GM12878 (cell line): ENCODE results near the gene LY6G6D. TPM values are rescaled to one million over a fixed set of nuclear protein-coding genes. Genes with fewer than 3 reads are reported as not detected.

Experiments used
- ATAC-seq: fragments of 200-7000 bp; cut with Tn5 transposase; 3 replicates; pipeline ENCODE4 v1.9.1; 2020; ENCODE audit warnings: mild to moderate bottlenecking, moderate library complexity
- BruUV-seq: library from RNA; stranded (reverse); fragments of 400-500 nt; replicated peaks from 2 replicates; lab custom pipeline; 2021; lab: Mats Ljungman, UMichigan
- CTCF ChIA-PET: fragments of 300-600 bp; sonication (Branson Sonifier 250); formaldehyde crosslinking; extraction: SDS; loops from one replicate; lab custom pipeline; 2021; ENCODE audit warnings: inconsistent platforms; lab: Yijun Ruan, JAX
- POLR2A ChIA-PET: fragments of 350-600 bp; formaldehyde crosslinking; extraction: SDS; loops from one replicate; lab custom pipeline; 2021; ENCODE audit warnings: inconsistent platforms; lab: Charles Lee
- RAD21 ChIA-PET: fragments of 300-600 bp; sonication (Branson Sonifier 250); formaldehyde crosslinking; loops from one replicate; lab custom pipeline; 2023; ENCODE audit warnings: antibody characterized with exemption; ENCODE audit not compliant: unreplicated experiment; lab: Charles Lee
- SMC1A ChIA-PET: fragments of 300-600 bp; sonication (Branson Sonifier 250); formaldehyde crosslinking; loops from one replicate; lab custom pipeline; 2023; ENCODE audit not compliant: unreplicated experiment, uncharacterized antibody; lab: Charles Lee
- DNase-seq: peaks from one replicate; pipeline ENCODE4 v3.0.0-alpha.2; 2011; ENCODE audit warnings: low read depth, low spot score
- FAIRE-seq: peaks from 3 replicates; lab custom pipeline; 2011; peaks lifted over from hg19 to GRCh38; lab: Jason Lieb, UNC
- H2AFZ ChIP-seq: 2 replicates; pipeline ENCODE4 v1.6.0; 2011; ENCODE audit warnings: low read depth, low read length, control low read depth; ENCODE audit not compliant: control insufficient read depth
- H3K27ac ChIP-seq: 2 replicates; pipeline ENCODE4 v1.5.1; 2011; ENCODE audit warnings: control low read depth; ENCODE audit not compliant: control insufficient read depth, insufficient read depth
- H3K27me3 ChIP-seq, 2 experiments: replicated peaks in 1 of 2; 2 replicates each; pipeline versions ENCODE4 v1.6.0 to v1.6.1; 2011; ENCODE audit warnings: low read length in 1 of 2; ENCODE audit not compliant: control insufficient read depth in 2 of 2, insufficient read depth in 2 of 2
- H3K36me3 ChIP-seq, 2 experiments: 2 replicates each; pipeline ENCODE4 v1.5.1; 2011; ENCODE audit warnings: low read length in 1 of 2; ENCODE audit not compliant: control insufficient read depth in 2 of 2, insufficient read depth in 2 of 2
- H3K4me1 ChIP-seq: 2 replicates; pipeline ENCODE4 v1.6.1; 2011; ENCODE audit warnings: mild to moderate bottlenecking, low read length, moderate library complexity, mixed read lengths; ENCODE audit not compliant: control insufficient read depth, insufficient read depth
- H3K4me2 ChIP-seq: 2 replicates; pipeline ENCODE4 v1.6.0; 2011; ENCODE audit warnings: control low read depth; ENCODE audit not compliant: control insufficient read depth, insufficient read depth
- H3K4me3 ChIP-seq: fragments of 200-600 bp; sonication (generic); 2 replicates; pipeline ENCODE4 v1.5.1; 2016
- H3K79me2 ChIP-seq: 2 replicates; pipeline ENCODE4 v1.6.0; 2011; ENCODE audit warnings: low read length; ENCODE audit not compliant: control insufficient read depth, insufficient read depth
- H3K9ac ChIP-seq: 2 replicates; pipeline ENCODE4 v1.8.0; 2011; ENCODE audit warnings: low read length, control low read depth, mixed read lengths; ENCODE audit not compliant: control insufficient read depth, insufficient read depth
- H3K9me3 ChIP-seq: replicated peaks from 3 replicates; pipeline ENCODE4 v1.5.1; 2011; ENCODE audit warnings: mild to moderate bottlenecking, low read length; ENCODE audit not compliant: control insufficient read depth, insufficient read depth
- H4K20me1 ChIP-seq: 2 replicates; pipeline ENCODE4 v1.6.0; 2011; ENCODE audit not compliant: control insufficient read depth, insufficient read depth
- ASH2L ChIP-seq: fragments of 300-600, 200-600 bp; sonication (generic); IDR thresholded peaks from 2 replicates; pipeline ENCODE4 v1.6.1; 2017; ENCODE audit warnings: low read depth, mild to moderate bottlenecking, borderline replicate concordance
- CHD4 ChIP-seq: fragments of 200-600 bp; sonication (generic); IDR thresholded peaks from 2 replicates; pipeline ENCODE4 v1.6.1; 2016; ENCODE audit warnings: mild to moderate bottlenecking
- CREM ChIP-seq: IDR thresholded peaks from 2 replicates; pipeline ENCODE4 v1.6.1; 2014; ENCODE audit warnings: antibody characterized with exemption, low read depth
- EED ChIP-seq: sonication (generic); IDR thresholded peaks from 2 replicates; pipeline ENCODE4 v1.6.1; 2016; ENCODE audit warnings: antibody characterized with exemption, low read depth
- EP300 ChIP-seq, 2 experiments: fragments of 150-350 bp in 1 of 2; IDR thresholded peaks; 2 replicates each; pipeline ENCODE4 v1.6.1; 2011 to 2012; ENCODE audit warnings: low read depth in 2 of 2, low read length in 2 of 2, borderline replicate concordance in 1 of 2, improper control_type of control experiment in 1 of 2, inconsistent platforms in 1 of 2; ENCODE audit not compliant: control insufficient read depth in 1 of 2
- FOS ChIP-seq: IDR thresholded peaks from 3 replicates; pipeline ENCODE4 v1.6.1; 2011; ENCODE audit warnings: borderline replicate concordance; ENCODE audit not compliant: insufficient read length; ENCODE audit errors: extremely low read depth
- GABPA ChIP-seq: IDR thresholded peaks from 2 replicates; pipeline ENCODE4 v1.6.1; 2014; ENCODE audit warnings: antibody characterized with exemption, low read depth, mild to moderate bottlenecking, inconsistent platforms
- HDAC2 ChIP-seq: fragments of 200-600 bp; sonication (generic); IDR thresholded peaks from 2 replicates; pipeline ENCODE4 v1.6.1; 2017
- HDGF ChIP-seq: fragments of 450-650 bp; IDR thresholded peaks from 2 replicates; pipeline ENCODE4 v1.6.1; 2016; ENCODE audit warnings: antibody characterized with exemption
- MTA2 ChIP-seq: fragments of 450-650 bp; IDR thresholded peaks from 2 replicates; pipeline ENCODE4 v1.6.1; 2016; ENCODE audit warnings: low read depth, mild to moderate bottlenecking, moderate library complexity
- MTA3 ChIP-seq: IDR thresholded peaks from 2 replicates; pipeline ENCODE4 v1.6.1; 2012; ENCODE audit warnings: low read length, inconsistent platforms, borderline replicate concordance
- NBN ChIP-seq: fragments of 450-650 bp; IDR thresholded peaks from 2 replicates; pipeline ENCODE4 v1.6.1; 2016
- RELA ChIP-seq: fragments of 450-650 bp; IDR thresholded peaks from 2 replicates; pipeline ENCODE4 v1.8.0; 2014; ENCODE audit warnings: borderline replicate concordance; ENCODE audit not compliant: partially characterized antibody
- SIN3A ChIP-seq: IDR thresholded peaks from 2 replicates; pipeline ENCODE4 v1.6.1; 2012; ENCODE audit warnings: low read depth, low read length, improper control_type of control experiment
- YY1 ChIP-seq: IDR thresholded peaks from 2 replicates; pipeline ENCODE4 v1.6.1; 2011; ENCODE audit warnings: low read depth, mild to moderate bottlenecking, low read length
- ZNF24 ChIP-seq: fragments of 450-650 bp; IDR thresholded peaks from 2 replicates; pipeline ENCODE4 v1.6.1; 2017; ENCODE audit warnings: antibody characterized with exemption, mild to moderate bottlenecking
- ZNF622 ChIP-seq: fragments of 450-650 bp; IDR thresholded peaks from 2 replicates; pipeline ENCODE4 v1.6.1; 2017; ENCODE audit warnings: mild to moderate bottlenecking, inconsistent platforms
- ZZZ3 ChIP-seq: IDR thresholded peaks from 2 replicates; pipeline ENCODE4 v1.6.1; 2011; ENCODE audit warnings: low read depth; ENCODE audit not compliant: control insufficient read depth, insufficient read length
- WGBS: methylation state at CpG from one replicate; pipeline ENCODE4 v1.1.6; 2016; ENCODE audit warnings: low lambda C conversion rate; ENCODE audit not compliant: insufficient replicate concordance, insufficient coverage; ENCODE audit errors: missing lambda C conversion rate; 5-methylcytosine and 5-hydroxymethylcytosine counted together
- in situ Hi-C: fragments of 300-500 bp; cut with MboI; formaldehyde crosslinking; loops from 9 replicates; pipeline ENCODE4 v1.14.3; 2018; ENCODE audit warnings: mixed read lengths
- intact Hi-C: fragments of 100-400 bp; cut with micrococcal nuclease; formaldehyde crosslinking; loops from one replicate; pipeline ENCODE4 v1.14.2; 2022; ENCODE audit not compliant: unreplicated experiment
- polyA plus RNA-seq, 11 experiments: library from polyadenylated mRNA; depleted of rRNA in 4 of 11; unstranded in 6 of 11; stranded (reverse) in 5 of 11; fragments of >200 nt; fragmentation: Nextera tagmentation in 4 of 11; fragmentation: Illumina TruSeq in 1 of 11; extraction: Ambion mirVana in 4 of 11; extraction: Trizol in 1 of 11; gene quantifications; 1 replicate in 1 of 11; 2 replicates in 10 of 11; pipeline versions ENCODE4 v1.2.1 to v1.2.3, GENCODE V29; 2011 to 2016; ENCODE audit warnings: inconsistent platforms in 2 of 11, missing spikeins in 2 of 11, low read depth in 1 of 11
- total RNA-seq, 4 experiments: library from RNA; depleted of rRNA in 3 of 4; stranded (reverse); fragments of >200 nt in 3 of 4; fragmentation: Illumina TruSeq in 1 of 4; extraction: Trizol in 1 of 4; gene quantifications; 2 replicates each; pipeline versions ENCODE4 v1.2.1 to v1.2.3, GENCODE V29; 2013 to 2021
- TF ChIP-seq, protein P1 (sequence below): fragments of 450-650 bp; IDR thresholded peaks from 2 replicates; pipeline ENCODE4 v1.6.1; 2018; ENCODE audit warnings: borderline replicate concordance, mild to moderate bottlenecking; ENCODE audit not compliant: partially characterized antibody
- TF ChIP-seq, protein P2 (sequence below): fragments of 450-650 bp; IDR thresholded peaks from 2 replicates; pipeline ENCODE4 v1.6.1; 2017; ENCODE audit warnings: mild to moderate bottlenecking

Gene LY6G6D
- total and polyA plus RNA-seq, 10 of the 15 experiments (the other 5 are each of a cell fraction or from before 2014, with no cell fraction given) = not detected

- TF ChIP-seq GABPA (no peak), YY1 (no peak), HDAC2 (no peak), CREM (no peak), SIN3A (no peak), ZZZ3 (no peak), MTA2 (no peak), FOS (no peak), EED (no peak), NBN (no peak), CHD4 (no peak), ZNF622 (no peak), ZNF24 (no peak), RELA (no peak), MTA3 (no peak), HDGF (no peak), ASH2L (no peak), EP300 (IDR thresholded peaks at IDR 0.05; ENCODE audit: borderline replicate concordance in 1 of 2, control insufficient read depth in 1 of 2, low read depth in 2 of 2, low read length in 2 of 2) (no peak)
- TF ChIP-seq, protein P1, sequence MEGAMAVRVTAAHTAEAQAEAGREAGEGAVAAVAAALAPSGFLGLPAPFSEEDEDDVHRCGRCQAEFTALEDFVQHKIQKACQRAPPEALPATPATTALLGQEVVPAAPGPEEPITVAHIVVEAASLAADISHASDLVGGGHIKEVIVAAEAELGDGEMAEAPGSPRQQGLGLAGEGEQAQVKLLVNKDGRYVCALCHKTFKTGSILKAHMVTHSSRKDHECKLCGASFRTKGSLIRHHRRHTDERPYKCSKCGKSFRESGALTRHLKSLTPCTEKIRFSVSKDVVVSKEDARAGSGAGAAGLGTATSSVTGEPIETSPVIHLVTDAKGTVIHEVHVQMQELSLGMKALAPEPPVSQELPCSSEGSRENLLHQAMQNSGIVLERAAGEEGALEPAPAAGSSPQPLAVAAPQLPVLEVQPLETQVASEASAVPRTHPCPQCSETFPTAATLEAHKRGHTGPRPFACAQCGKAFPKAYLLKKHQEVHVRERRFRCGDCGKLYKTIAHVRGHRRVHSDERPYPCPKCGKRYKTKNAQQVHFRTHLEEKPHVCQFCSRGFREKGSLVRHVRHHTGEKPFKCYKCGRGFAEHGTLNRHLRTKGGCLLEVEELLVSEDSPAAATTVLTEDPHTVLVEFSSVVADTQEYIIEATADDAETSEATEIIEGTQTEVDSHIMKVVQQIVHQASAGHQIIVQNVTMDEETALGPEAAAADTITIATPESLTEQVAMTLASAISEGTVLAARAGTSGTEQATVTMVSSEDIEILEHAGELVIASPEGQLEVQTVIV = no peak
- TF ChIP-seq, protein P2, sequence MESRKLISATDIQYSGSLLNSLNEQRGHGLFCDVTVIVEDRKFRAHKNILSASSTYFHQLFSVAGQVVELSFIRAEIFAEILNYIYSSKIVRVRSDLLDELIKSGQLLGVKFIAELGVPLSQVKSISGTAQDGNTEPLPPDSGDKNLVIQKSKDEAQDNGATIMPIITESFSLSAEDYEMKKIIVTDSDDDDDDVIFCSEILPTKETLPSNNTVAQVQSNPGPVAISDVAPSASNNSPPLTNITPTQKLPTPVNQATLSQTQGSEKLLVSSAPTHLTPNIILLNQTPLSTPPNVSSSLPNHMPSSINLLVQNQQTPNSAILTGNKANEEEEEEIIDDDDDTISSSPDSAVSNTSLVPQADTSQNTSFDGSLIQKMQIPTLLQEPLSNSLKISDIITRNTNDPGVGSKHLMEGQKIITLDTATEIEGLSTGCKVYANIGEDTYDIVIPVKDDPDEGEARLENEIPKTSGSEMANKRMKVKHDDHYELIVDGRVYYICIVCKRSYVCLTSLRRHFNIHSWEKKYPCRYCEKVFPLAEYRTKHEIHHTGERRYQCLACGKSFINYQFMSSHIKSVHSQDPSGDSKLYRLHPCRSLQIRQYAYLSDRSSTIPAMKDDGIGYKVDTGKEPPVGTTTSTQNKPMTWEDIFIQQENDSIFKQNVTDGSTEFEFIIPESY = no peak
- TF ChIP-seq, all 136 proteins: peak for 0
- DNase-seq (no peak), FAIRE-seq (no peak), ATAC-seq (no peak)
- in situ Hi-C loops = no loop called here
- peaks cover 0 to 2% of the 10 kb centered on the region in 2 experiments; a peak in 3 of 4 replicates for H3K27me3 ChIP-seq
- H3K4me3 ChIP-seq = no peak overlapping the region
- intact Hi-C loops = no loop called here
- 31% methylated on average over 5 of the region's 5 CpGs for WGBS
- SMC1A ChIA-PET = interaction anchor here (0.6 to 2.1 kb wide), 2 partner anchors 10 to 56 kb away, joined by 3 to 7 read pairs; partner anchors contain the start of gene MPIG6B
- H4K20me1 ChIP-seq = no peaks in the 10 kb centered on the region
- no peaks in the 10 kb centered on the region for H3K36me3 ChIP-seq
- POLR2A ChIA-PET = interaction anchor here (0.5 to 1.3 kb wide), 4 partner anchors 21 to 202 kb away, joined by 3 to 6 read pairs (median 4); no protein-coding TSS in a partner anchor
- no peaks in the 10 kb centered on the region for H3K79me2 ChIP-seq
- H2AFZ ChIP-seq = no peak overlapping the region
- RAD21 ChIA-PET = no interaction called here
- H3K27ac ChIP-seq = no peak overlapping the region
- H3K9ac ChIP-seq = no peak overlapping the region
- CTCF ChIA-PET = interaction anchor here (1.1 to 1.4 kb wide), 2 partner anchors 10 to 56 kb away, joined by 3 to 5 read pairs; partner anchors contain the start of gene MPIG6B
- no TSS peak for BruUV-seq
- no peaks in the 10 kb centered on the region for H3K4me1 ChIP-seq
- H3K4me2 ChIP-seq = no peak overlapping the region
- H3K9me3 ChIP-seq = no peaks in the 10 kb centered on the region
These were observed 1.0 kb upstream of the LY6G6D start for GRCh38 chr6:31713991-31714684.
